HEK293 (cell line): ENCODE data around the gene ANKRD44.

ENCODE experiments used
- CTCF ChIA-PET: fragments of 350-600 bp; formaldehyde crosslinking; extraction: SDS; loops from one replicate; lab custom pipeline; 2021; ENCODE audit warnings: antibody characterized with exemption; lab: Yijun Ruan, JAX
- POLR2A ChIA-PET: fragments of 300-600 bp; formaldehyde crosslinking; extraction: SDS; loops from one replicate; lab custom pipeline; 2020; ENCODE audit warnings: antibody characterized with exemption, inconsistent platforms; lab: Yijun Ruan, JAX
- H3K27ac ChIP-seq: fragments of 200-500 bp; sonication (Bioruptor generic); 2 replicates; pipeline ENCODE4 v1.5.1; 2014; ENCODE audit warnings: low read depth, low read length, control low read depth, inconsistent platforms; ENCODE audit errors: extremely low read depth
- H3K36me3 ChIP-seq, 2 experiments: fragments of 200-500 bp in 1 of 2; sonication (Bioruptor generic) in 1 of 2; 1 replicate in 1 of 2; 2 replicates in 1 of 2; pipeline ENCODE4 v1.5.1; 2014 to 2017; ENCODE audit warnings: inconsistent platforms in 2 of 2, low read length in 2 of 2; ENCODE audit not compliant: control insufficient read depth in 2 of 2, insufficient read depth in 1 of 2
- H3K4me1 ChIP-seq: fragments of 200-500 bp; sonication (Bioruptor generic); 2 replicates; pipeline ENCODE4 v1.5.1; 2014; ENCODE audit warnings: mild to moderate bottlenecking, low read length, inconsistent platforms; ENCODE audit not compliant: control insufficient read depth, insufficient read depth
- H3K4me3 ChIP-seq: 2 replicates; pipeline ENCODE4 v1.5.1; 2011; ENCODE audit warnings: low read depth, mild to moderate bottlenecking, control low read depth, low read length, moderate library complexity
- H3K9me3 ChIP-seq: fragments of 200-500 bp; sonication (Bioruptor generic); 2 replicates; pipeline ENCODE4 v1.5.1; 2014; ENCODE audit warnings: low read depth, low read length, inconsistent platforms; ENCODE audit not compliant: control insufficient read depth, insufficient read depth
- CTCF ChIP-seq: fragments of 450-650 bp; formaldehyde crosslinking; IDR thresholded peaks from 2 replicates; pipeline ENCODE4 v1.5.1; 2016; ENCODE audit warnings: missing biosample characterization, missing genetic modification characterization
- FEZF1 ChIP-seq: fragments of 450-650 bp; formaldehyde crosslinking; IDR thresholded peaks from 2 replicates; pipeline ENCODE4 v1.5.1; 2016; ENCODE audit warnings: missing biosample characterization, missing genetic modification characterization
- TRIM28 ChIP-seq: IDR thresholded peaks from 2 replicates; pipeline ENCODE4 v1.6.1; 2011; ENCODE audit warnings: low read length, control low read depth, borderline replicate concordance
- ZBTB21 ChIP-seq: fragments of 450-650 bp; formaldehyde crosslinking; IDR thresholded peaks from 2 replicates; pipeline ENCODE4 v1.5.1; 2017; ENCODE audit warnings: missing biosample characterization, missing genetic modification characterization
- ZBTB44 ChIP-seq: fragments of 450-650 bp; IDR thresholded peaks from 2 replicates; pipeline ENCODE4 v1.5.1; 2018; ENCODE audit warnings: missing biosample characterization, mild to moderate bottlenecking, missing genetic modification characterization
- ZNF132 ChIP-seq: fragments of 450-650 bp; formaldehyde crosslinking; IDR thresholded peaks from 2 replicates; pipeline ENCODE4 v1.5.1; 2017; ENCODE audit warnings: missing biosample characterization, missing genetic modification characterization, borderline replicate concordance
- ZNF148 ChIP-seq: fragments of 450-650 bp; formaldehyde crosslinking; IDR thresholded peaks from 2 replicates; pipeline ENCODE4 v1.5.0; 2017; ENCODE audit warnings: missing biosample characterization, missing genetic modification characterization, borderline replicate concordance
- ZNF248 ChIP-seq: fragments of 450-650 bp; formaldehyde crosslinking; IDR thresholded peaks from 2 replicates; pipeline ENCODE4 v1.5.1; 2017; ENCODE audit warnings: missing biosample characterization, missing genetic modification characterization
- ZNF350 ChIP-seq: fragments of 450-650 bp; formaldehyde crosslinking; IDR thresholded peaks from 2 replicates; pipeline ENCODE4 v1.5.0; 2017; ENCODE audit warnings: missing biosample characterization, mild to moderate bottlenecking, missing genetic modification characterization
- ZNF394 ChIP-seq: fragments of 450-650 bp; formaldehyde crosslinking; IDR thresholded peaks from 2 replicates; pipeline ENCODE4 v1.5.1; 2016; ENCODE audit warnings: missing biosample characterization, missing genetic modification characterization, mild to moderate bottlenecking, moderate library complexity, borderline replicate concordance
- ZNF398 ChIP-seq: fragments of 450-650 bp; formaldehyde crosslinking; IDR thresholded peaks from 2 replicates; pipeline ENCODE4 v1.5.1; 2017; ENCODE audit warnings: missing biosample characterization, missing genetic modification characterization
- ZNF416 ChIP-seq: fragments of 450-650 bp; formaldehyde crosslinking; IDR thresholded peaks from 2 replicates; pipeline ENCODE4 v1.5.1; 2016; ENCODE audit warnings: missing biosample characterization, missing genetic modification characterization
- ZNF623 ChIP-seq: fragments of 450-650 bp; formaldehyde crosslinking; IDR thresholded peaks from 2 replicates; pipeline ENCODE4 v1.5.1; 2016; ENCODE audit warnings: missing biosample characterization, missing genetic modification characterization
- ZNF658 ChIP-seq: fragments of 450-650 bp; formaldehyde crosslinking; IDR thresholded peaks from 2 replicates; pipeline ENCODE4; 2016; ENCODE audit warnings: missing biosample characterization, missing genetic modification characterization

ANKRD44 gene

GRCh38 chr2:197126630-197127352 lies 183.8 kb downstream of the ANKRD44 start:
- no peak overlapping the region for H3K27ac ChIP-seq
- ChIA-PET POLR2A (no interaction called here), CTCF (interaction anchor here (0.6 to 2.3 kb wide), 10 partner anchors 13 to 1627 kb away, joined by 3 to 14 read pairs (median 4); no protein-coding TSS in a partner anchor)
- no peak for TF ChIP-seq ZBTB44
- no peak for TF ChIP-seq ZNF248 (tag by site-specific recombination)
- no peak for TF ChIP-seq TRIM28
- no peak for TF ChIP-seq ZBTB21 (tag by site-specific recombination)
- no peak for TF ChIP-seq ZNF416 (tag by site-specific recombination)
- no peak for TF ChIP-seq ZNF350 (tag by site-specific recombination)
- H3K4me3 ChIP-seq = no peak overlapping the region
- H3K9me3 ChIP-seq = no peaks in the 10 kb centered on the region
- H3K36me3 ChIP-seq = no peaks in the 10 kb centered on the region
- no peaks in the 10 kb centered on the region; the same call in 1 of the 2 replicates for H3K4me1 ChIP-seq

GRCh38 chr2:197124639-197125390 lies 185.8 kb downstream of the ANKRD44 start:
- Histone ChIP-seq H3K9me3 (no peaks in the 10 kb centered on the region), H3K4me1 (no peaks in the 10 kb centered on the region; the same call in 1 of the 2 replicates), H3K4me3 (no peak overlapping the region), H3K27ac (no peak overlapping the region), H3K36me3 (no peaks in the 10 kb centered on the region)
- no peak for TF ChIP-seq ZNF623 (tag by site-specific recombination)
- TF ChIP-seq ZNF398 = no peak
- no peak for TF ChIP-seq ZNF148 (tag by site-specific recombination)
- no peak for TF ChIP-seq CTCF
- TF ChIP-seq FEZF1 (tag by site-specific recombination) = no peak
- TF ChIP-seq ZNF658 (tag by site-specific recombination) = no peak
- TF ChIP-seq ZNF132 (tag by site-specific recombination) = no peak
- TF ChIP-seq ZNF394 (tag by site-specific recombination) = no peak
- POLR2A ChIA-PET = no interaction called here
- CTCF ChIA-PET = interaction anchor here (1.0 kb wide), 1 partner anchor 11 kb away, joined by 3 read pairs; no protein-coding TSS in a partner anchor
